ENCODE measurements around the gene ACSS3.

GRCh38 chr12:81105687-81106086 is 27.8 kb downstream of the ACSS3 start:
- TF ChIP-seq CTCF (IDR thresholded peaks at IDR 0.05; ENCODE audit: low read depth, low read length) (no peak), EZH2phosphoT487 (IDR thresholded peaks at IDR 0.05; ENCODE audit: low read depth) (no peak)

Measured in OCI-LY3 (cell line).